Measurements from ENCODE around the gene TUBB4B.

- TF ChIP-seq POLR2A (IDR thresholded peaks at IDR 0.05), result no peak
- TF ChIP-seq, protein P1, sequence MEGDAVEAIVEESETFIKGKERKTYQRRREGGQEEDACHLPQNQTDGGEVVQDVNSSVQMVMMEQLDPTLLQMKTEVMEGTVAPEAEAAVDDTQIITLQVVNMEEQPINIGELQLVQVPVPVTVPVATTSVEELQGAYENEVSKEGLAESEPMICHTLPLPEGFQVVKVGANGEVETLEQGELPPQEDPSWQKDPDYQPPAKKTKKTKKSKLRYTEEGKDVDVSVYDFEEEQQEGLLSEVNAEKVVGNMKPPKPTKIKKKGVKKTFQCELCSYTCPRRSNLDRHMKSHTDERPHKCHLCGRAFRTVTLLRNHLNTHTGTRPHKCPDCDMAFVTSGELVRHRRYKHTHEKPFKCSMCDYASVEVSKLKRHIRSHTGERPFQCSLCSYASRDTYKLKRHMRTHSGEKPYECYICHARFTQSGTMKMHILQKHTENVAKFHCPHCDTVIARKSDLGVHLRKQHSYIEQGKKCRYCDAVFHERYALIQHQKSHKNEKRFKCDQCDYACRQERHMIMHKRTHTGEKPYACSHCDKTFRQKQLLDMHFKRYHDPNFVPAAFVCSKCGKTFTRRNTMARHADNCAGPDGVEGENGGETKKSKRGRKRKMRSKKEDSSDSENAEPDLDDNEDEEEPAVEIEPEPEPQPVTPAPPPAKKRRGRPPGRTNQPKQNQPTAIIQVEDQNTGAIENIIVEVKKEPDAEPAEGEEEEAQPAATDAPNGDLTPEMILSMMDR (IDR thresholded peaks at IDR 0.05 in 8 of 11, conservative IDR thresholded peaks at IDR 0.05 in 3 of 11), result no peak
These were observed 3.0 kb upstream of the TUBB4B start for GRCh38 chr9:137237759-137238726.
